Stimulated activated CD4-positive, alpha-beta T cell treated with anti-CD3 and anti-CD28 coated beads, Interleukin-1b, Interleukin-23, amount 100 ng/mL, for 48 hours (primary cell): Measurements from ENCODE around the gene MCCC1.
A peak's percentile ranks its signal among the peaks of the same experiment; 100 is the strongest.
"Not testable (repeated sequence)": the region's sequence is repeated elsewhere in the genome, so short reads cannot be mapped to it uniquely, and the experiment has no call there.

ENCODE experiments used
- DNase-seq: peaks from one replicate; pipeline ENCODE4 v3.0.0-alpha.2; 2020

MCCC1 gene

DNA sequence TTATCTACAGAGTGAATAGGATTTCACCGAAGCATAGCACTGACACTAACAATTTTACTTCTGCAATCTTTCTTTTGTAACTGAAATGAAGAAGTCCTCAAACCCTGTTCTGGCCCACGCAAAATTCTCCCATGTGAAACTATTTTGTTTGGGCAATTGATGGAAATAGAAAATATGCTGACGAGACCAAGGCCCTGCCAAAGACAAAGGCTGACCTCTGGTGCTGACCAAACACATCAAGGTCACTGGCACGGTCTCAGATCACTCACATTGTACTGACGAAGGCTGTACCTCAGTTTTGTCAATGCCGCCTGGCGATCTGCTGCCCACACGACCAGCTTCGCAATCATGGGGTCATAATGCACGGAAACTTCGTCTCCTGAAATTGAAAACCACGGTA, 60.5 kb downstream of the MCCC1 start:
- DNase-seq = no peak

DNA sequence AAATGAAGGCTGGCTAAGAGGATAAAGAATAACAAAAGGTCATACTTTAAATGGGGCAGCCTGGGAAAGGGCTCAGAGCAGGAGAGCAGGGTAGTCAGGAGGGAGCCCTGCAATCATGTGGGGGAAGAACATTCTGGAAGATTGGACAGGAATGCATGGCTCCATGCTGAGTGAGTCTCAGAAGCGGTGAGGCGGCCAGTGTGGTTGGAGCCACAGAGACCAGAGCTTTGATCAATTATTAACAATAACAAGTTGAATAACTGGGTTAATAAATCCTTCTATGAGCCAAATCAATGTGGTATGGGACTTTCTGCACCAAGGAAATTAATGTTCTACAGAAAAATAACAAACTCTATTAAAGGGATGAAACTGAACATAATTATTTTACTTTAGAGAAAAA, 61.1 kb downstream of the MCCC1 start:
- no peak for DNase-seq

DNA sequence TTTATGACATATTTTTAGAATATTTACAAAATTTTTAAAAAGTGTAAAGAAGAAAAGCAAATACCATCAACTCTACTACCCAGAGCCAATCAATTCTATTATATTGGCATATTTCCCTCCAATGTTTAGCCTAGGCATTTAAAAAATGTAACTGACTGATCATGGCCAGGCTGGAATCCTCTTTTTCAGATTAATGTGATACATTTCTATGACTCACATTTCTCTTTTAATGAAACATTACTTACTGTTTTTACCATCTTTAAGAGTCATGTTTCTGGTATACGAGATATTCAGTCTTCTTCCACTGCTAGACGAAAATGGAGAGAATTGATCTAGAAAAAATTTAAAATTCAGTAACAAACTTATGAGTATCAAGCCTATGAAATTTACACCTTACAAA, 65.5 kb downstream of the MCCC1 start:
- no peak for DNase-seq

DNA sequence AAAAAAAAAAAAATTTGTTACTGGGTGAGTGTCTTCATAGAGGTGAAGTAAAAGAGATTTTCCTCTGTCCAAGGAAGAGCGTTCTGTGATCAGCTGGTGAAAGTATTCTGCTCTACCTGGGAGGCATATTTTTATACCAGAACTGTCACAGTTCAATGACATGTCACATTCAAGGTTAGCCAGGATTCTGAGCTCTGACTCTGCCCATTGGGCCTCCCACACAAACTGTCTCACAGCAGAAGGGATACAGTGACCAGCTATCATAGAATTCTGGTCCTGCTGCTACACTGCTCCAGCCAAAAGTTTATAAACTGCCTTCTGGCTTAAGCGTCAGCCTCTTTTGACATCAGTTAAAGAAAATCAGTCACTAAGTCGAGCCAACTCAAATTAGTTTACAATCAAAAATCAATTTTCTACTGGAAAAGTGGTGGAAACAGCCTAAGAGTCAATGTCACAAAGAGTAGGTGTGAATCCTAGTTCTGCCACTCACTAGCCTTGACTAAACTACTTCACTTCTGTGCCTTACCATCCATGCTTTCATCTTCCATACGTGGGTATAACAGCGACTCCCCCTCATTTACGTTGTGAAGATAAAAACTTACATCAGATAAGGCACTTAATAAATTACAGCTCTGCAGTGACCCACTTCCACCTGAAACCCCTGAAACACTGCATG, 66.3 kb downstream of the MCCC1 start:
- no peak for DNase-seq

DNA sequence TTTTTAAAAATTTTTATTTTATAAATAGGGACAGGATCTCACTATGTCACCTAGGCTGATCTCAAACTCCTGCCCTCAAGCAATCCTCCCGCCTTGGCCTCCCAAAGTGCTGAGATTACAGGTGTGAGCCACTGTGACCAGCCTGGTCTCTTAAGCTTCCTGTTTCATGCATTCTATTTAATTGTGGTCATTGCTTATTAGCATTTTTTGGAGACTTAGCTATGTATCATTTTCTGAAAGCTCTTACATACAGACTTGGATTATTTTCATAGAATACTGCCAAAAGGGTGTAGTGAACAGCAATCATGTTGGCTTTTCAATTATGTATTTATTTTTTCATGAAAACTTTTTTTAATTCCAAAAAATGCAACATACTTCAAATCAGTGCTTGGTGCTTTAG, 67.5 kb downstream of the MCCC1 start:
- DNase-seq = no peak

DNA sequence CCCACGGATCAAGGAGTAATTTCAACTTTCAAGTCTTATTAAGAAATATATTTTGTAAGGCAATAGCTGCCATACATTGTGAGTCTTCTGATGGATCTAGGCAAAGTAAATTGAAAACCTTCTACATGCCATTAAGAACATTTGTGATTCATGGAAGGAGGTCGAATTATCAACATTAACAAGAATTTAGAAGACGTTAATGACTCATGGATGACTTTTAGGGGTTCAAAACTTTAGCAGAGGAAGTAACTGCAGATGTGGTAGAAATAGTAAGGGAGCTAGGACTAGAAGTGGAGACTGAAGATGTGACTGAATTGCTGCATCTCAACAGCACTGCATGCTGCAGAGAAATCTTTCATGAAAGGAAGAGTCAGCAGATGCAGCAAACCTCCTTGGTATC, 70.9 kb downstream of the MCCC1 start:
- DNase-seq = no peak

DNA sequence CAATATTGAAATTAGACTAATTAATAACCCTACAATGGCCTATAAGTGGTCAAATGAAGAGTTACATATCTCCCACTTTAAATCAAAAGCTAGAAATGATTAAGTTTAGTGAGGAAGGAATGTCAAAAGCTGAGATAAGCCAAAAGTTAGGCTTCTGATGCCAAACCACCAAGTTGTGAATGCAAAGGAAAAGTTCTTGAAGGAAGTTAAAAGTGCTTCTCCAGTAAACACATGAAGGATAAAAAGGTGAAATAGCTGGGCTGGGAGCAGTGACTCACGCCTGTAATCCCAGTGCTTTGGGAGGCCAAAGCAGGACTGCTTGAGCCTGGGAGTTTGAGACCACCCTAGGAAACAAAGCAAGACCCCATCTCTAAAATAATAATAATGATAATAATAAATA, 72.0 kb downstream of the MCCC1 start:
- no peak for DNase-seq

DNA sequence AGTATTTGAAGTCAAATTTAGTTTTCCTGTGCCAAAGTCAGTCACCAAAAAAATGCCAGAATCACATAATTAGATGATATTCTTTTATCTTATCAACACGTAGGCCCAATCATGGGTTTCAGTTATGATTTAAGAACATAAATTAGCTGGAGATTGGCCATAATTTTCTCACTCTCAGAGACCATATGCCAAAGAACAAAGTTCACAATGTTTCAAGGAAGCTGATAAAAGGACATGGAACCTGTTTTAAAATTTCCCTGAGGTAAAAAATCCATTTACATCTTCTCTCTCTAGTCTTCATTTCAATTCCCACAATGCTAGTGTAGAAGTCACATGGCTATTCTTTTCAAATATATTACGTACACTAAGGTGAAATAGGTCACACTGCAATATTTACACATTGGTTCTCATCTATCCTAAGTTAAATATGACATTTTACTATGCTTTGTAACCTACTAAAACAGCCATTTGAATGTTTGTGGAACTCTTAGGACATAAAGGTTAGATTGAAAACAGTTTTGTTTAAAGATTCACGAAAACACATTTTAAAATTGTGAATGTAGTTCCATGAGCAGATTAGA, 76.3 kb downstream of the MCCC1 start:
- no peak for DNase-seq

DNA sequence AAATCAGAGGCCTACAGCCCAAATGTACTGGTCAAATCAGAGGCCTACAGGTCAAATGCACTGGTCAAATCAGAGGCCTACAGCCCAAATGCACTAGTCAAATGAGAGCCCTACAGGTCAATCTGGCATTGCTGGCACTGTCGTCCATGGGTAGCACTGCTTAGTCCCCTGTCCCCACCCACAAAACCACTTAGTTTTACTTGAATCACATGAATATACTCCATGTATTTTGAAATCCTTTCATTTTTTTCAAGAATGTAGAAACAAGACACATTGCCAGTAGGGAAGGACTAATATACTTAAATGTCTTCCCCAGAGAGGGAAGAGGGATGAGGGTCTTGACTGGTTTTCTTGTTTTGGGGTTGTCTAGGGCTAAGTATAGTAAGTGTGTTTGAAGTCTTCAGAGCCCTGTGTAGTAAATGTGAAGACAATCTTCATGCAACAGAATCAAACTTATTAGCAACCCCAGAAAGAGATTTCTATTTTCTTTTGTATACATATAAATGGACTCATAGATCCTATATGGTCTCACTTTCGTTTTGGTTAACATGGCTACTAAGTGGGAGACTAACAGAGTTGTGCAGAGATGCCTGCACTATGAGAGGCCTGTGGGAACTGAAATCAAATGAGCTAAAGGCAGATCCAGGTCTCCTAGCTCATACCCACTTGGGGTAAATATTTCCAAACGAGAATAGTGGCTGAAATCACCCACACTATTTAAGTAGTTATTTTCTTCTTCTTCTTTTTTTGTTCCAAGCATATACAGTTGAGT, 80.7 kb downstream of the MCCC1 start:
- DNase-seq = no peak

DNA sequence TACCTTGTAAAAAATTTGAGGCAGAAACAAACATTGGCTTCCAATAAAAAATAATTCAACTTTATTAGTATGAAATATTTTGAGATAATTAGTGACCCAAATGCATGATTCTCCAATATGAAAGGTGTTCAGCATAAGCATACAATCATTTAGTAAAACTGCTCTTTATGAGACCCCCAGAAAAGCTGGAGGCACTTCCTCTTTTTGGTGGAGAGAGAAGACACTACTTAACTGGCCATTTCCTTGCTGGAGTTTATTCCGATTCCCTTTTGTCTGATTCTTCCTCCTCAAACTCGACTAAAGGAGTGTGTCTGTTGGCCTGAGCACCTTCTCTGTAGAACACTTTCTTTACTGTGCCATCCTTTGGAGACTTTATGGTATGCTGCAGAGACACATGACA, 84.1 kb downstream of the MCCC1 start:
- DNase-seq = no peak

DNA sequence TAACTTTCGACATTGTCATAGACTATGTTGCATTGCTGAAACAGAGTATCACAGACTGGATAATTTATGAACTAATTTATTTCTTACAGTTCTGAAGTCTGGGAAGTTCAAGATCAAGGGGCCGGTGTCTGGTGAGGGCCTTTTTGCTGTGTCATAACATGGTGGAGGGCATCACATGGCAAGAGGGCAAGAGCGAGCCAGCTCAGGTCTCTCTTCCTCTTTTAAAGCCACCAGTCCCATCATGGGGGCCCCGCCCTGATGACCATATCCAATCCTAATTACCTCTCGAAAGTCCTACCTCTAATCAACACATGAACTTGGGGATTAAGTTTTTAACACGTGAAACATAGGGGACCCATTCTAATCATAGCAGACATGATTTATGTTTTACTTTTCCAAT, 85.4 kb downstream of the MCCC1 start:
- DNase-seq = no peak

DNA sequence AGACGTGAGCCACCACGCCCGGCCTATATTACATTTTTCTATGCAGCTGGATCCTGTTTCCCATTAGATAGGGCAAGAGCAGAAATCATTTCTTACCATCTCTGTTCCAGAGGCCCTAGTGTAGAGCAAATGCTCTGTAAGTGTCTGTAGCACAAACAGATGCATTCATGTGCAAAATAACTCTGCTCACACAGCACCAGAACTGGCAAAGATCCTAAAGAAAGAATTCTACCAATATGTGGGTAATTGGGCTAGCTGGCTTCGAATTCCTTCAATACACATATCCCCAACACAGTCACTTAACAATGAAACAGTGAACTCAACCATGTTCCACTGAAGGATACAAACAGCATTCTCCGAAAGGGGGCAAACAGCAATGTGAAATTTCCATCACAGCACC, 86.2 kb downstream of the MCCC1 start:
- DNase-seq = no peak

DNA sequence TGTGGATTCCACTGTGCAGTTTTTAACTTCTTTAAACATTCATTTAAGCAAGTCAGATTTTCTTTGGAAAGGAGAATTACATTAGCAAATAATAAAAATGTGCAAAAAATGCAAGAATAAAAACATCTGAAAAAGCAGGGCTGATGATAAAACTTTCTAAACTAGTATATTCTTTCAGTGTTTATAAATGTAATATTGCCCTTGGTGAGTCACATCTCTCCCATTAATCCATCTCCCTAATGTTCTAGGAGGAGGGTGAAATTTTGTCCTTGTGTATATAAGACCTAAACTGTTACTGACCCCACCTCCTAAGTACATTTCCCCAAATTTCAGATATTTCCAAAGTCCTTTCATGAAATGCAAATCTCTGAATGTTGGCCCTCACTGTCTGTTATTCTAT, 90.5 kb downstream of the MCCC1 start:
- no peak for DNase-seq

DNA sequence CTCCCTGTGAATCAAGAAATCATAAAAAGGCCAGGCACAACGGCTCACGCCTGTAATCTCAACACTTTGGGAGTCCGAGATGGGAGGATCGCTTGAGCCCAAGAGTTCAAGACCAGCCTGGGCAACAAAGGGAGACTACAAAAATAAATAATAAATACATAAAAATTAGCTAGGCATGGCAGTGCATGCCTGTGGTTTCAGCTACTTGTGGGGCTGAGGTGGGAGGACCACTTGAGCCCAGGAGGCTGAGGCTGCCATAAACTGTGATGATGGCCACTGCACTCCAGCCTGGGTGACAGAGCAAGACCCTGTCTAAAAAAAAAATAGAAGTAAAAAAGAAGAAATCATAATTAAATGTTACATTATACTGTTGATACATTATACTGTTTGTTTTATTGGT, 91.0 kb downstream of the MCCC1 start:
- DNase-seq = no peak

DNA sequence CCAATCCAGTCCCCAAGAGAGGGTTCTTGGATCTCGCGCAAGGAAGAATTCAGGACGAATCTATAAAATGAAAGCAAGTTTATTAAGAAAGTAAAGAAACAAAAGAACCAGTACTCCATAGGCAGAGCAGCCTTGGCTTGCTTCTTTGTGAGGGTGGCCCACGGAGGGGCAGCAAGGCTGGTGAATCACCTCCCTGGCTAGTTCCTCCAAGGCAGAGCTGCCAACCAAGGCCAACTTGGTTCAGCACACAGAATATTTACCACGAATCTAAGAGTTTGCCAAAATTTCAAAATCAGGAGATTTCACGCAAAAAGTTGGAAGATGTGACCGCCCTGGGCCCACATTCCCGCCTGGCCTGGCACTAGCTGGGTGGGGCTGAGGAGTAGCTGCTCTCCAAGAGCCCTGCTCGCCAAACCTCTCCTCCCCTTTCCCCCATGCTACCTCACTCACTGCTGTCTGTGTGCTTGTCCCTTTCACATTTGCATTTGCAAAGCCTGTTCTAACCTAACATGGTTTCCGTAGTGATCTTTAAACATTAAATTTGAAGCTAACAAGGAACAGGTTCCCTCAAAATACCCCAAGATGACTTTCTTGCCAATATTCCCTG, 92.8 kb downstream of the MCCC1 start:
- DNase-seq = no peak

DNA sequence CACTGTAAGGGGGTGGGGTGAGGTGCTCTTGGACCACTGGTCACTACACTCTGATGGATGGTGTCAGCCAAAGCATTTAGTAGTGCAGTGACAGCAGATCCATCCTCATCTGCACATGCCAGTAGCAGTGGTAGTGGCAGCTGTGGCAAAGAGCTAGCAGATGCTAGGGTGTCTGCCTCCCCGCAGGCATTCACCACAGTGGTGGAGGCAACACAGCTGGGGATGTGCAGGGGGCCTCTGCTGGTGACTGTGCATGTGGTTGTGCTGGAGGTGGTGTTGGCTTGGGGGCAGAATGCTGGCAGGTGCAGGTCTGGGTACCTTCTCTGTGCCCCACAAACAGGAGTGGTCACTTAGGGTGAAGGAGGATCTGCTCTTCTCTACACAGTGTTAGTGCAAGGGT, 99.5 kb downstream of the MCCC1 start:
- DNase-seq = no peak

DNA sequence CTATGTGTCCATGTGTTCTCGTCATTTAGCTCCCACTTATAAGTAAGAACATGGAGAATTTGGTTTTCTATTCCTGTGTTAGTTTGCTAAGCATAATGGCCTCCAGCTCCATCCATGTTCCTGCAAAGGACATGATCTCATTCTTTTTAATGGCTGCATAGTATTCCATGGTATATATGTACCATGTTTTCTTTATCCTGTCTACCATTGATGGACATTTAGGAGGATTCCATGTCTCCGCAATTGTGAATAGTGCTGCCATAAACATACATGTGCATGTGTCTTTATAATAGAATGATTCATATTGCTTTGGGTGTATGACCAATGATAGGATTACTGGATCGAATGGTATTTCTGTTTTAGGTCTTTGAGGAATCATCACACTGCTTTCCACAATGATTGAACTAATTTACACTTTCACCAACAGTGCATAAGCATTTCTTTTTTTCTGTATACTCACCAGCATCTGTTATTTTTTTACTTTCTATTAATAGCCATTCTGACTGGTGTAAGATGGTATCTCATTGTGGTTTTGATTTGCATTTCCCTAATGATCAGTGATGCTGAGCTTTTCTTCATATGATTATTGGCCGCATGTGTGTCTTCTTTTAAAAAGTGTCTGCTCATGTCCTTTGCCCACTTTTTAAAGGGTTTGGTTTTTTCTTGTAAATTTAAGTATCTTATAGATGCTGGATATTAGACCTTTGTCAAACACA, 105.7 kb downstream of the MCCC1 start:
- DNase-seq = not testable (repeated sequence)

DNA sequence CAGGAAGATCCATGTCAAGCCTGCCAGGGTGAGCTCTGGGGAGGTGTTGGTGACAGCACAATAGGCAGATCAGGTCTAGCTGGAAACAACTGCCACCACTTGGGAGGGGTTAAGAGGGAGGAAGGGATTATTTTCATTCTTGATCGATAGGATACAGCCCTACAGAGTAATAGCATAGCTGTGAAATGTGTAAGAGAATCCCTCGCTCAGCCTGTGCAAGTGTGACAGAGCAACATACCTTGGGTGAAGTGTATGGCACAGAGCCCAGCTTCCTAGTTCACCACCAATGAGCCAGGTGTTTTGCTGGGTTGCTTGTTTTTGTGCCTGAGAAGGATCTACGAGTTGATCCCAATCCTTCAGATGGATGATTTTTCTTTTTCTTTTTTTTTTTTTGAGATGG, 109.7 kb downstream of the MCCC1 start:
- no peak for DNase-seq

DNA sequence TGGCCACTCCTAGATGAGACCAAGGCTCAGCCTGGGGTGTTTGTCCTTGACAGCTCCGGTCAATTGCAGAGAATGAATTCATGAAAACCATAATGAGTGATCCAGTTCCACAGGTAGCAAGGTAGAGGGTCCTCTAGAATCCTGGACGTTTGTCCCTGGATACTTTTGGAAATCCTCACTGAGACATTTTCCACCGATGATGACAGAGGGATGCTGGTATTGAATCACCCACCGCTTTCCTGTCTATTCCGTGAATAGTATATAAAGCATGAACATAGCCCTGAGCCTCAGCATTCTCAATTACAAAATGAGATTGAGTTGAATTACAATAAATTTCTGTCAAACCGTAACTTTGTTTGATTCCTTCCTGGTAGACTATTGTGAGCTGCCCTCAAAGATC, 113.3 kb downstream of the MCCC1 start:
- no peak for DNase-seq

DNA sequence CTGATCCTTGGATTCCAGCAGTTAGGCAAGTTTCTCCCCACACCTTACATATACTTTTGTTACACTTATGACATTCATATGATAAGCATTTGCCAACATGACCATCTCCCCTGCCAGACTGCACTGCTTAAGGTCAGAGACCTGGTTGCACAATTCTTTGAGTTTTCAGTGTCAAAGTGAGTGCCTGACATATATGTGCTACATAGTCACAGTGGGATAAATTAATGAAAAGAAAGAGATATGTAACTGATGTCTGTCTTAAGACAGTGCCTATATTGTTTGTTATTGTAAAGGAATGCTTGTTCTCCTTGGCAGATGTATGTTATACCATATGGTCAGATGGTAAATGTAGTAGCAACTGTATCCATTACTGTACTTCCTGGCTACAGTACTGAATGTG, 115.4 kb downstream of the MCCC1 start:
- no peak for DNase-seq

DNA sequence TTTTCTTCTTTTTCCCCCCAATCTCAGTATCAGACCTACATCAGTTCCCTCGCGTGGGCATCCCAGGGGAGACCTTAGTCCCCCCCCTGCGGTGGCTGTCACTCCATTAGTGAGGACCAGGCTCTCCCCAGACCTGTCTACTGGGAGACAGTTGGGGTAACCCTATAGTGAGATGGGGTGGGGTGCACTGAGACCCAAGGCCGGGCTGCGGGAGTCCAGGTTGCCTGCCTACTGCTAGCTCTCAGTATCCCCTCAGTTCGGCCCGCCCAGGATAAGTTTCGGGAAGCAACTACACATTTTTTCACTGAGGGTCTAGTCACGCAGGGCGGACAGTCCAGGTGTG, 118.3 kb downstream of the MCCC1 start:
- no peak for DNase-seq

DNA sequence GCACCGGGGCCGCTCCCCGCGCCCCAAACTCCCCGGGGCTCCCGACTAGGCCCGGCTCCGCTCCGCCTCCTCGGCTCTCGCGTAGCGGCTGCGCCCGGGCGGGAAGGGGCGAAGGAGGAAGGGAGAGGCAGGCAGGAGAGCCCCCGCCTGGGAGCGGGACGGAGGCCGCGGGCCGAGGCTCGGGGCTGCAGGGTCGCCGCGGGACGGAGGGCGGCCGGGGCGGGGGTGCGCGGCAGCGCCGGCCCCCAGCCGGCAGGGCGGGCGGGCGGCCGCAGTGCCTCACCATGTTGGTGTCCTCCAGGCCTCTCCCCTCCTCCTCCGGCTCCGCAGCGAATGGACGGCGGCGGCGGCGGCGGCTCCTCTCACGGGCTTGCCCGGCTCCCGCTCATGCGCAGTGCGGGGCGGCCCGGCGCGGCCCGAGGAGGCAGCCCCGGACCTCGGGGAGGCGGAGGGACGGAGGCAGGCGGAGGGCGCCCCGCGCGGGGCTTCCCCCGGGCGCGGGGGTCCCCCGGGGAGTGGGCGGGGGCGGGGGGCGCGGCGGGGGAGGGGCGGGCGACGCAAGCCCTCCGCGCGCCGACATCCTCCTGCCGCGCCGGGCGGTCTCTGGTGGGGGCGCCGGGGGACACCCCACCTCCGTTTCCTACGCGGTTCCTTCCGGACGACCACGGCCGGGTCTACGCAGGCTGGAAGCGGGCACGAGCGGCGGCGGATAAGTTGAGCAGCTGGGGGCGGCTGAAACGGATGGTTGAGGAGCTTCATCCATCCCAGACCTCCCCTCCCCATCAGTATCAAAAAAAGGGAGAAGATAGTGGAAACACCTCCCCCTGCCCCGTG, 118.9 kb downstream of the MCCC1 start, which contains the start of gene DCUN1D1:
Gene DCUN1D1 (minus strand): TSS at position 335 of the 834 bp plus-strand sequence. CDS start 49 bp downstream, at position 286.
- peak; percentile 88 for DNase-seq
